Measurements from ENCODE around the gene MARK1. TPM values are rescaled to one million over a fixed set of nuclear protein-coding genes. Genes with fewer than 3 reads are reported as not detected.
"Not testable (repeated sequence)": the region's sequence is repeated elsewhere in the genome, so short reads cannot be mapped to it uniquely, and the experiment has no call there.

Gene MARK1
- total and polyA plus RNA-seq, 2 experiments from 2014 or later = 11.1 to 13.6 TPM

- no peak for TF ChIP-seq REST (IDR thresholded peaks at IDR 0.05; ENCODE audit: unreplicated experiment)
- no peak for TF ChIP-seq CTCF (conservative IDR thresholded peaks at IDR 0.05; ENCODE audit: low read depth in 2 of 2)
Measured at GRCh38 chr1:220604926-220605325, 77.0 kb downstream of the MARK1 start (continued).

- not testable (repeated sequence) for H3K9me2 ChIP-seq (ENCODE audit: insufficient read depth); H3K27ac ChIP-seq (ENCODE audit: low read depth); DNase-seq (ENCODE audit: low spot score); H3K27me3 ChIP-seq (ENCODE audit: insufficient read depth); H3K4me3 ChIP-seq; H2AFZ ChIP-seq; H3K27me3 Mint-ChIP-seq (ENCODE audit: insufficient read depth, low read depth, poor library complexity); H4K20me1 ChIP-seq (replicated peaks; ENCODE audit: insufficient read depth); ATAC-seq; H3K4me3 Mint-ChIP-seq; H3K27ac Mint-ChIP-seq; H3K79me2 ChIP-seq (replicated peaks; ENCODE audit: insufficient read depth); H3K36me3 ChIP-seq (ENCODE audit: insufficient read depth); H3K4me2 ChIP-seq; H3K4me1 ChIP-seq (ENCODE audit: insufficient read depth); H3F3A ChIP-seq (replicated peaks; ENCODE audit: low read depth); H3K4me1 Mint-ChIP-seq; H3K9me3 Mint-ChIP-seq
- peaks cover 52% of the 10 kb centered on the region for H3K36me3 Mint-ChIP-seq (ENCODE audit: low read depth)
Measured at GRCh38 chr1:220605651-220606050, 77.7 kb downstream of the MARK1 start.

- H3K27ac Mint-ChIP-seq = not testable (repeated sequence)
Measured at GRCh38 chr1:220611100-220611499, 83.2 kb downstream of the MARK1 start.

GRCh38 chr1:220616836-220617235, 88.9 kb downstream of the MARK1 start:
- no peak overlapping the region for H3K4me2 ChIP-seq
- no peak overlapping the region for H3K27ac Mint-ChIP-seq
- DNase-seq (ENCODE audit: low spot score) (no peak), ATAC-seq (no peak)
- no peak overlapping the region for H3K4me3 Mint-ChIP-seq
- H4K20me1 ChIP-seq (replicated peaks; ENCODE audit: insufficient read depth) = no peaks in the 10 kb centered on the region
- H3K27ac ChIP-seq (ENCODE audit: low read depth) = no peak overlapping the region
- no peaks in the 10 kb centered on the region for H3K36me3 ChIP-seq (ENCODE audit: insufficient read depth)
- no peaks in the 10 kb centered on the region for H3K9me3 Mint-ChIP-seq
- peaks cover 14% of the 10 kb centered on the region for H3K4me1 Mint-ChIP-seq
- no peaks in the 10 kb centered on the region for H3K79me2 ChIP-seq (replicated peaks; ENCODE audit: insufficient read depth)
- H3K27me3 ChIP-seq (ENCODE audit: insufficient read depth) = no peaks in the 10 kb centered on the region
- no peaks in the 10 kb centered on the region for H3K9me2 ChIP-seq (ENCODE audit: insufficient read depth)
- peaks cover 3% of the 10 kb centered on the region for H3K27me3 Mint-ChIP-seq (ENCODE audit: insufficient read depth, low read depth, poor library complexity)
- H2AFZ ChIP-seq = no peak overlapping the region
- H3K4me3 ChIP-seq = no peak overlapping the region
- no peaks in the 10 kb centered on the region for H3F3A ChIP-seq (replicated peaks; ENCODE audit: low read depth)
- H3K36me3 Mint-ChIP-seq (ENCODE audit: low read depth) = peaks cover 9% of the 10 kb centered on the region; the same call in 2 of the 3 replicates
- peaks cover 13% of the 10 kb centered on the region; the same call in 1 of the 2 replicates for H3K4me1 ChIP-seq (ENCODE audit: insufficient read depth)
- TF ChIP-seq NANOG (IDR thresholded peaks at IDR 0.05; ENCODE audit: borderline replicate concordance) (no peak), EZH2phosphoT487 (IDR thresholded peaks at IDR 0.05; ENCODE audit: unreplicated experiment) (no peak), CTCF (conservative IDR thresholded peaks at IDR 0.05; ENCODE audit: low read depth in 2 of 2) (no peak), CREB1 (CRISPR knock-in tag; IDR thresholded peaks at IDR 0.05; ENCODE audit: low read depth) (no peak), REST (IDR thresholded peaks at IDR 0.05; ENCODE audit: unreplicated experiment) (no peak), EZH2 (IDR thresholded peaks at IDR 0.05; ENCODE audit: low read depth, unreplicated experiment) (no peak)

More at GRCh38 chr1:220611100-220611499, 83.2 kb downstream of the MARK1 start:
- not testable (repeated sequence) for ATAC-seq; H3K27me3 Mint-ChIP-seq (ENCODE audit: insufficient read depth, low read depth, poor library complexity); H3K36me3 ChIP-seq (ENCODE audit: insufficient read depth); H3F3A ChIP-seq (replicated peaks; ENCODE audit: low read depth); H4K20me1 ChIP-seq (replicated peaks; ENCODE audit: insufficient read depth); H3K27ac ChIP-seq (ENCODE audit: low read depth); H3K4me3 ChIP-seq; H3K4me2 ChIP-seq; H3K9me2 ChIP-seq (ENCODE audit: insufficient read depth); H3K9me3 Mint-ChIP-seq; H3K4me1 Mint-ChIP-seq; H2AFZ ChIP-seq; H3K4me3 Mint-ChIP-seq; H3K4me1 ChIP-seq (ENCODE audit: insufficient read depth); H3K27me3 ChIP-seq (ENCODE audit: insufficient read depth); H3K79me2 ChIP-seq (replicated peaks; ENCODE audit: insufficient read depth)
- peaks cover 48% of the 10 kb centered on the region for H3K36me3 Mint-ChIP-seq (ENCODE audit: low read depth)
- peak; percentile 22 for DNase-seq (ENCODE audit: low spot score)
